Activated T-helper 1 cell treated with anti-CD3 and anti-CD28 coated beads, Interleukin-12 subunit alpha, Interleukin-12 subunit beta, Interleukin-2, Interleukin-4 antibody, amounts not matched to agents 30 ng/mL and 10 ng/mL and 1 ng/mL, durations not matched to agents 14 hours and 24 hours and 36 hours (primary cell): ENCODE data around the gene BLTP1. TPM values are rescaled to one million over a fixed set of nuclear protein-coding genes. Genes with fewer than 3 reads are reported as not detected.

Experiments used
- DNase-seq: peaks from one replicate; pipeline ENCODE4 v3.0.0; 2021; ENCODE audit warnings: low spot score
- H3K27ac Mint-ChIP-seq: one replicate; pipeline ENCODE4 v1.8.0; 2021; ENCODE audit warnings: mild to moderate bottlenecking, mixed read lengths
- H3K27me3 Mint-ChIP-seq: one replicate; pipeline ENCODE4 v1.8.0; 2022; ENCODE audit warnings: mild to moderate bottlenecking, moderate library complexity, mixed read lengths; ENCODE audit not compliant: insufficient read depth
- H3K36me3 Mint-ChIP-seq: one replicate; pipeline ENCODE4 v1.8.0; 2021; ENCODE audit warnings: low read depth, mixed read lengths
- H3K4me1 Mint-ChIP-seq: one replicate; pipeline ENCODE4 v1.8.0; 2021; ENCODE audit warnings: low read depth, mixed read lengths
- H3K4me3 Mint-ChIP-seq: one replicate; pipeline ENCODE4 v1.8.0; 2021; ENCODE audit warnings: mild to moderate bottlenecking, moderate library complexity, mixed read lengths
- H3K9me3 Mint-ChIP-seq: one replicate; pipeline ENCODE4 v1.8.0; 2021; ENCODE audit warnings: mixed read lengths
- intact Hi-C: fragments of 100-400 bp; cut with micrococcal nuclease; formaldehyde crosslinking; loops from one replicate; pipeline ENCODE4 v1.15.1; 2024
- total RNA-seq: library from RNA; stranded (reverse); gene quantifications from 2 replicates; pipeline ENCODE4 v1.2.3, GENCODE V29; 2022

BLTP1 gene
- total RNA-seq, 1 donor from 2014 or later, result 25.4 TPM

GRCh38 chr4:122195718-122196117 lies 43.6 kb downstream of the BLTP1 start:
- Mint-ChIP-seq H3K36me3 (peaks cover 15% of the 10 kb centered on the region), H3K4me1 (no peaks in the 10 kb centered on the region), H3K9me3 (no peaks in the 10 kb centered on the region), H3K4me3 (no peak overlapping the region), H3K27me3 (no peaks in the 10 kb centered on the region), H3K27ac (no peak overlapping the region)
- intact Hi-C loops, result no loop called here
- no peak for DNase-seq

Other genes with a start within 250 kb of the BLTP1 start
- gene TRPC3, start 200.3 kb upstream of the BLTP1 start, total RNA-seq, result 2.3 and 2.5 TPM in 2 replicates
- gene ADAD1, start 226.7 kb downstream of the BLTP1 start, total RNA-seq, result not detected in 2 replicates